ENCODE data around the gene GRIK3. TPM values are rescaled to one million over a fixed set of nuclear protein-coding genes. Genes with fewer than 3 reads are reported as not detected.

The GRIK3 gene
- polyA plus RNA-seq, 1 experiment, result not detected

- CTCF ChIA-PET, result no interaction called here
- Histone ChIP-seq H3K27me3 (ENCODE audit: control insufficient read depth, insufficient read depth, low read length) (no peaks in the 10 kb centered on the region), H3K4me3 (ENCODE audit: low read depth, low read length) (no peak overlapping the region), H3K9me3 (ENCODE audit: control insufficient read depth, insufficient read depth, low read length) (no peaks in the 10 kb centered on the region), H3K27ac (ENCODE audit: low read depth, low read length) (no peak overlapping the region)
- DNase-seq (ENCODE audit: low read depth, low spot score), result no peak
- no peak for TF ChIP-seq CTCF (IDR thresholded peaks at IDR 0.05; ENCODE audit: low read depth, low read length)
- POLR2A ChIA-PET, result no interaction called here
Observed at GRCh38 chr1:37018510-37018909, 15.8 kb downstream of the GRIK3 start.

GRCh38 chr1:37017720-37018119 lies 16.6 kb downstream of the GRIK3 start:
- Histone ChIP-seq H3K27me3 (ENCODE audit: control insufficient read depth, insufficient read depth, low read length) (no peaks in the 10 kb centered on the region), H3K27ac (ENCODE audit: low read depth, low read length) (no peak overlapping the region), H3K9me3 (ENCODE audit: control insufficient read depth, insufficient read depth, low read length) (no peaks in the 10 kb centered on the region), H3K4me3 (ENCODE audit: low read depth, low read length) (no peak overlapping the region)
- CTCF ChIA-PET, result no interaction called here
- no peak for TF ChIP-seq CTCF (IDR thresholded peaks at IDR 0.05; ENCODE audit: low read depth, low read length)
- POLR2A ChIA-PET, result interaction anchor here (0.6 kb wide), 1 partner anchor 457 kb away, joined by 3 read pairs; no protein-coding TSS in a partner anchor
- DNase-seq (ENCODE audit: low read depth, low spot score), result no peak

GRCh38 chr1:37016121-37016520 lies 18.2 kb downstream of the GRIK3 start:
- H3K9me3 ChIP-seq (ENCODE audit: control insufficient read depth, insufficient read depth, low read length), result no peaks in the 10 kb centered on the region
- ChIA-PET POLR2A (no interaction called here), CTCF (no interaction called here)
- no peaks in the 10 kb centered on the region for H3K27me3 ChIP-seq (ENCODE audit: control insufficient read depth, insufficient read depth, low read length)
- H3K4me3 ChIP-seq (ENCODE audit: low read depth, low read length), result no peak overlapping the region
- no peak for TF ChIP-seq CTCF (IDR thresholded peaks at IDR 0.05; ENCODE audit: low read depth, low read length)
- DNase-seq (ENCODE audit: low read depth, low spot score), result no peak
- H3K27ac ChIP-seq (ENCODE audit: low read depth, low read length), result no peak overlapping the region

- Histone ChIP-seq H3K27me3 (ENCODE audit: control insufficient read depth, insufficient read depth, low read length) (no peaks in the 10 kb centered on the region), H3K4me3 (ENCODE audit: low read depth, low read length) (no peak overlapping the region), H3K9me3 (ENCODE audit: control insufficient read depth, insufficient read depth, low read length) (no peaks in the 10 kb centered on the region), H3K27ac (ENCODE audit: low read depth, low read length) (no peak overlapping the region)
- ChIA-PET POLR2A (no interaction called here), CTCF (no interaction called here)
- TF ChIP-seq CTCF (IDR thresholded peaks at IDR 0.05; ENCODE audit: low read depth, low read length), result no peak
- DNase-seq (ENCODE audit: low read depth, low spot score), result no peak
Observed at GRCh38 chr1:37015713-37016112, 18.6 kb downstream of the GRIK3 start.

- TF ChIP-seq CTCF (IDR thresholded peaks at IDR 0.05; ENCODE audit: low read depth, low read length), result no peak
- Histone ChIP-seq H3K27me3 (ENCODE audit: control insufficient read depth, insufficient read depth, low read length) (no peaks in the 10 kb centered on the region), H3K27ac (ENCODE audit: low read depth, low read length) (no peak overlapping the region), H3K4me3 (ENCODE audit: low read depth, low read length) (no peak overlapping the region), H3K9me3 (ENCODE audit: control insufficient read depth, insufficient read depth, low read length) (no peaks in the 10 kb centered on the region)
- CTCF ChIA-PET, result no interaction called here
- DNase-seq (ENCODE audit: low read depth, low spot score), result no peak
- POLR2A ChIA-PET, result no interaction called here
Observed at GRCh38 chr1:37012226-37012625, 22.1 kb downstream of the GRIK3 start.

Data from AG04450 (cell line).